ENCODE measurements around the gene FASTKD1. TPM values are rescaled to one million over a fixed set of nuclear protein-coding genes. Genes with fewer than 3 reads are reported as not detected.

Gene FASTKD1
- total and polyA plus RNA-seq, 2 donors (not counting 3 experiments of a cell fraction or from before 2014, with no cell fraction given): 8.9 to 32.2 TPM

DNA sequence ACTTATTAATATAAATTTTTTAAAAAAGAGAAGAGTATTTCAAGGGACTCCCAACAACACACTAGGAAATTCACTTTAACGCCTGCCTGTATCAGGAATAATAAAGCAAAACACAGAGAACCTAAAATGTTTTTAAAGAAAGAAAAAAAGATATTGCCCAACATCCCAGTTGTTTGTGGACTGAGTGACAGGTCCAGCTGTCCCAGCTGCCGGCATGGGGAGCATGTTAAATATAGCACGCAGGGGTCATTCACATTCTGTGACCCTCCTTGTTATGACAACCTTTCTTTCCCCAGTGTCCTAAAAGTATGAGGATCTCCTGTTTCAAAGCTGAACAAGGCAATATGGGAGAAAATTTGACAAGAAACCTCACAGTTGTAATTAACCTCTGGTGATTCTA is 59.7 kb downstream of the FASTKD1 start:
- Histone ChIP-seq H3K79me2 (ENCODE audit: control insufficient read depth, insufficient read depth, low read length) (no peaks in the 10 kb centered on the region), H4K20me1 (replicated peaks; ENCODE audit: control insufficient read depth, extremely low read depth, insufficient read depth, low read length) (no peaks in the 10 kb centered on the region), H3K9ac (replicated peaks; ENCODE audit: extremely low read depth, insufficient read depth, low read length) (no peak overlapping the region), H3K9me1 (replicated peaks; ENCODE audit: control insufficient read depth, extremely low read depth, insufficient read depth, low read length) (no peaks in the 10 kb centered on the region), H3K36me3 (ENCODE audit: control insufficient read depth in 2 of 2, extremely low read depth in 1 of 2, insufficient read depth in 2 of 2, low read length in 2 of 2) (no peaks in the 10 kb centered on the region), H2AFZ (ENCODE audit: low read depth, low read length) (no peak overlapping the region), H3K4me1 (ENCODE audit: control insufficient read depth, extremely low read depth, insufficient read depth, low read length) (peaks cover 4% of the 10 kb centered on the region), H3K4me3 (replicated peaks in 1 of 3; ENCODE audit: insufficient read depth in 1 of 3, low read depth in 1 of 3, low read length in 3 of 3) (no peak overlapping the region), H3K9me3 (replicated peaks; ENCODE audit: control insufficient read depth, insufficient read depth, low read length) (no peaks in the 10 kb centered on the region), H3K27me3 (ENCODE audit: control insufficient read depth in 2 of 2, insufficient read depth in 2 of 2, low read length in 2 of 2) (no peaks in the 10 kb centered on the region), H3K4me2 (ENCODE audit: insufficient read depth, low read length) (no peak overlapping the region), H3K27ac (ENCODE audit: insufficient read depth, low read depth, low read length) (no peak overlapping the region)
- CTCF ChIA-PET: interaction anchor here (1.1 kb wide), 1 partner anchor 15 kb away, joined by 3 read pairs; no protein-coding TSS in a partner anchor
- no TSS peak for BruUV-seq (replicated peaks)
- FAIRE-seq (no peak), DNase-seq (ENCODE audit: low read depth, low spot score) (no peak)
- POLR2A ChIA-PET: no interaction called here
- dilution Hi-C loops (cut with MboI; ENCODE audit: extremely low pct_ligation_motif_present, low sequenced_read_pairs): no loop called here
- intact Hi-C loops (cut with micrococcal nuclease): no loop called here
- TF ChIP-seq MYC (IDR thresholded peaks at IDR 0.05; ENCODE audit: low read depth, low read length): no peak
- TF ChIP-seq GATA2 (IDR thresholded peaks at IDR 0.05; ENCODE audit: insufficient read depth, insufficient read length, low read depth, low read length): no peak
- TF ChIP-seq JUN (IDR thresholded peaks at IDR 0.05; ENCODE audit: borderline replicate concordance, insufficient read depth, insufficient read length, low read depth): no peak
- no peak for TF ChIP-seq CTCF (IDR thresholded peaks at IDR 0.05; ENCODE audit: extremely low read depth in 1 of 2, insufficient read depth in 1 of 2, low read depth in 1 of 2, low read length in 2 of 2)
- no peak for TF ChIP-seq POLR2AphosphoS5 (IDR thresholded peaks at IDR 0.05; ENCODE audit: insufficient read depth, low read depth, low read length)
- TF ChIP-seq, protein P1, sequence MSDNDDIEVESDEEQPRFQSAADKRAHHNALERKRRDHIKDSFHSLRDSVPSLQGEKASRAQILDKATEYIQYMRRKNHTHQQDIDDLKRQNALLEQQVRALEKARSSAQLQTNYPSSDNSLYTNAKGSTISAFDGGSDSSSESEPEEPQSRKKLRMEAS (IDR thresholded peaks at IDR 0.05; ENCODE audit: insufficient read depth, insufficient read length): no peak
- no peak for TF ChIP-seq EZH2 (IDR thresholded peaks at IDR 0.05; ENCODE audit: borderline replicate concordance, low read depth, low read length, severe bottlenecking)
- TF ChIP-seq POLR2A (IDR thresholded peaks at IDR 0.05; ENCODE audit: low read depth, low read length): no peak
- no peak for TF ChIP-seq FOS (IDR thresholded peaks at IDR 0.05; ENCODE audit: borderline replicate concordance, insufficient read depth, low read length)
